ENCODE measurements around the gene REEP1. TPM values are rescaled to one million over a fixed set of nuclear protein-coding genes. Genes with fewer than 3 reads are reported as not detected.
"Not testable (repeated sequence)": the region's sequence is repeated elsewhere in the genome, so short reads cannot be mapped to it uniquely, and the experiment has no call there.

REEP1 gene
- total RNA-seq, 2 donors from 2014 or later, result 20.9 to 22.7 TPM

GRCh38 chr2:86347401-86347800, 10.0 kb upstream of the REEP1 start:
- H3K36me3 ChIP-seq, result no peaks in the 10 kb centered on the region
- no peaks in the 10 kb centered on the region for H3K9me3 ChIP-seq
- no peaks in the 10 kb centered on the region for H3K27me3 ChIP-seq (replicated peaks; ENCODE audit: insufficient read depth)
- no peak for ATAC-seq (ENCODE audit: insufficient number of reproducible peaks, low FRiP score, low read depth)
- no peak overlapping the region for H3K4me3 ChIP-seq
- H3K27ac ChIP-seq, result no peak overlapping the region
- DNase-seq (ENCODE audit: low spot score), result no peak
- H3K4me1 ChIP-seq (ENCODE audit: control insufficient read depth in 1 of 2, low read depth in 2 of 2), result no peaks in the 10 kb centered on the region
- no peak for TF ChIP-seq CTCF (IDR thresholded peaks at IDR 0.05)

- H3K4me1 ChIP-seq (ENCODE audit: control insufficient read depth in 1 of 2, low read depth in 2 of 2); H3K27ac ChIP-seq; ATAC-seq (ENCODE audit: insufficient number of reproducible peaks, low FRiP score, low read depth); H3K4me3 ChIP-seq; H3K36me3 ChIP-seq; H3K27me3 ChIP-seq (replicated peaks; ENCODE audit: insufficient read depth); DNase-seq (ENCODE audit: low spot score): not testable (repeated sequence)
- H3K9me3 ChIP-seq, result peaks cover 13% of the 10 kb centered on the region
These were observed 8.5 kb upstream of the REEP1 start for GRCh38 chr2:86345783-86346370.

- ATAC-seq (ENCODE audit: insufficient number of reproducible peaks, low FRiP score, low read depth) (no peak), DNase-seq (ENCODE audit: low spot score) (no peak)
- no peaks in the 10 kb centered on the region for H3K4me1 ChIP-seq (ENCODE audit: control insufficient read depth in 1 of 2, low read depth in 2 of 2)
- no peaks in the 10 kb centered on the region for H3K36me3 ChIP-seq
- no peaks in the 10 kb centered on the region for H3K27me3 ChIP-seq (replicated peaks; ENCODE audit: insufficient read depth)
- H3K4me3 ChIP-seq, result no peak overlapping the region
- no peak for TF ChIP-seq CTCF (IDR thresholded peaks at IDR 0.05)
- H3K27ac ChIP-seq, result no peak overlapping the region
- H3K9me3 ChIP-seq, result peaks cover 13% of the 10 kb centered on the region
These were observed 7.0 kb upstream of the REEP1 start for GRCh38 chr2:86344404-86344803.

- Histone ChIP-seq H3K27ac (no peak overlapping the region), H3K36me3 (no peaks in the 10 kb centered on the region), H3K27me3 (replicated peaks; ENCODE audit: insufficient read depth) (no peaks in the 10 kb centered on the region), H3K4me1 (ENCODE audit: control insufficient read depth in 1 of 2, low read depth in 2 of 2) (peaks cover 0 to 6% of the 10 kb centered on the region in 2 donors), H3K9me3 (peaks cover 13% of the 10 kb centered on the region), H3K4me3 (no peak overlapping the region)
- DNase-seq (ENCODE audit: low spot score), result no peak
- no peak for TF ChIP-seq CTCF (IDR thresholded peaks at IDR 0.05)
- ATAC-seq (ENCODE audit: insufficient number of reproducible peaks, low FRiP score, low read depth), result no peak
These were observed 5.1 kb upstream of the REEP1 start for GRCh38 chr2:86342488-86342887.

- no peak for TF ChIP-seq CTCF (IDR thresholded peaks at IDR 0.05)
- H3K27me3 ChIP-seq (replicated peaks; ENCODE audit: insufficient read depth), result no peaks in the 10 kb centered on the region
- H3K9me3 ChIP-seq, result peaks cover 13% of the 10 kb centered on the region
- no peak overlapping the region for H3K4me3 ChIP-seq
- no peak overlapping the region for H3K27ac ChIP-seq
- no peak for ATAC-seq (ENCODE audit: insufficient number of reproducible peaks, low FRiP score, low read depth)
- H3K36me3 ChIP-seq, result no peaks in the 10 kb centered on the region
- DNase-seq (ENCODE audit: low spot score), result no peak
- H3K4me1 ChIP-seq (ENCODE audit: control insufficient read depth in 1 of 2, low read depth in 2 of 2), result peaks cover 2 to 11% of the 10 kb centered on the region in 2 donors
These were observed 4.0 kb upstream of the REEP1 start for GRCh38 chr2:86341470-86341869.

- DNase-seq (ENCODE audit: low spot score) (no peak), ATAC-seq (ENCODE audit: insufficient number of reproducible peaks, low FRiP score, low read depth) (no peak)
- Histone ChIP-seq H3K27ac (peak overlapping the region in 1 of 2 donors; percentile 33), H3K4me1 (ENCODE audit: control insufficient read depth in 1 of 2, low read depth in 2 of 2) (peaks cover 6 to 24% of the 10 kb centered on the region in 2 donors), H3K36me3 (no peaks in the 10 kb centered on the region), H3K27me3 (replicated peaks; ENCODE audit: insufficient read depth) (no peaks in the 10 kb centered on the region), H3K9me3 (peaks cover 13% of the 10 kb centered on the region), H3K4me3 (no peak overlapping the region)
- no peak for TF ChIP-seq CTCF (IDR thresholded peaks at IDR 0.05)
These were observed 1.4 kb upstream of the REEP1 start for GRCh38 chr2:86338778-86339295.
